IPS-18c (cell line): Measurements from ENCODE around the gene NUAK2.
"Not testable (repeated sequence)": the region's sequence is repeated elsewhere in the genome, so short reads cannot be mapped to it uniquely, and the experiment has no call there.

ENCODE experiments used
- H3K4me3 ChIP-seq: 2 replicates; pipeline ENCODE4 v1.7.0; 2013; ENCODE audit warnings: low read depth, mild to moderate bottlenecking, low read length, moderate library complexity; ENCODE audit not compliant: insufficient read depth
- H3K9me3 ChIP-seq: one replicate; pipeline ENCODE4 v1.6.1; 2013; ENCODE audit warnings: mild to moderate bottlenecking, low read length, moderate library complexity; ENCODE audit not compliant: control insufficient read depth, insufficient read depth

Gene NUAK2

GRCh38 chr1:205309741-205310140 is 11.8 kb downstream of the NUAK2 start:
- Histone ChIP-seq H3K4me3 (no peak overlapping the region), H3K9me3 (no peaks in the 10 kb centered on the region)

- no peaks in the 10 kb centered on the region for H3K9me3 ChIP-seq
- H3K4me3 ChIP-seq, result no peak overlapping the region
Measured at GRCh38 chr1:205306929-205307566, 14.5 kb downstream of the NUAK2 start.

- Histone ChIP-seq H3K4me3 (no peak overlapping the region), H3K9me3 (no peaks in the 10 kb centered on the region)
Measured at GRCh38 chr1:205304695-205305070, 16.9 kb downstream of the NUAK2 start.

GRCh38 chr1:205304046-205304694 is 17.4 kb downstream of the NUAK2 start:
- Histone ChIP-seq H3K9me3 (no peaks in the 10 kb centered on the region), H3K4me3 (no peak overlapping the region)

GRCh38 chr1:205303247-205303888 is 18.2 kb downstream of the NUAK2 start:
- H3K9me3 ChIP-seq, result no peaks in the 10 kb centered on the region
- H3K4me3 ChIP-seq, result no peak overlapping the region

- Histone ChIP-seq H3K4me3 (peak overlapping the region; percentile 20), H3K9me3 (no peaks in the 10 kb centered on the region)
Measured at GRCh38 chr1:205301842-205302588, 19.5 kb downstream of the NUAK2 start.

GRCh38 chr1:205301205-205301821 is 20.2 kb downstream of the NUAK2 start:
- H3K4me3 ChIP-seq, result peak overlapping the region; percentile 28; the same call in 1 of the 2 replicates

GRCh38 chr1:205300149-205300548 is 21.4 kb downstream of the NUAK2 start:
- no peaks in the 10 kb centered on the region for H3K9me3 ChIP-seq
- no peak overlapping the region for H3K4me3 ChIP-seq

More at GRCh38 chr1:205301205-205301821, 20.2 kb downstream of the NUAK2 start:
- no peaks in the 10 kb centered on the region for H3K9me3 ChIP-seq

GRCh38 chr1:205298191-205298994 is 23.2 kb downstream of the NUAK2 start:
- Histone ChIP-seq H3K9me3 (no peaks in the 10 kb centered on the region), H3K4me3 (peak overlapping the region; percentile 9; the same call in 1 of the 2 replicates)

- H3K4me3 ChIP-seq, H3K9me3 ChIP-seq: not testable (repeated sequence)
Measured at GRCh38 chr1:205297546-205298177, 23.9 kb downstream of the NUAK2 start.

GRCh38 chr1:205296154-205296553 is 25.4 kb downstream of the NUAK2 start:
- Histone ChIP-seq H3K9me3 (peaks cover 2% of the 10 kb centered on the region), H3K4me3 (no peak overlapping the region)

- Histone ChIP-seq H3K4me3 (no peak overlapping the region), H3K9me3 (peaks cover 2% of the 10 kb centered on the region)
Measured at GRCh38 chr1:205294934-205295333, 26.6 kb downstream of the NUAK2 start.

GRCh38 chr1:205294175-205294917 is 27.2 kb downstream of the NUAK2 start:
- Histone ChIP-seq H3K9me3 (peaks cover 2% of the 10 kb centered on the region), H3K4me3 (0 out of 2 replicates have a peak overlapping the region, but pooled peaks have one; percentile 1)

- Histone ChIP-seq H3K4me3 (0 out of 2 replicates have a peak overlapping the region, but pooled peaks have one; percentile 1), H3K9me3 (peaks cover 2% of the 10 kb centered on the region)
Measured at GRCh38 chr1:205293350-205294074, 28.0 kb downstream of the NUAK2 start.

- Histone ChIP-seq H3K4me3 (no peak overlapping the region), H3K9me3 (peaks cover 2% of the 10 kb centered on the region)
Measured at GRCh38 chr1:205291596-205291995, 29.9 kb downstream of the NUAK2 start.
